Activated CD8-positive, alpha-beta T cell treated with anti-CD3 and anti-CD28 coated beads for 36 hours (primary cell): ENCODE data around the gene MRTFA. TPM values are rescaled to one million over a fixed set of nuclear protein-coding genes. Genes with fewer than 3 reads are reported as not detected.
A peak's percentile ranks its signal among the peaks of the same experiment; 100 is the strongest.
"Not testable (repeated sequence)": the region's sequence is repeated elsewhere in the genome, so short reads cannot be mapped to it uniquely, and the experiment has no call there.

Experiments used
- ATAC-seq: fragments of 200-7000 bp; cut with Tn5 transposase; one replicate; pipeline ENCODE4 v1.10.0; 2021; ENCODE audit warnings: mild to moderate bottlenecking, moderate library complexity
- CTCF ChIA-PET: fragments of 350-600 bp; sonication (Branson Sonifier 250); formaldehyde crosslinking; loops from one replicate; lab custom pipeline; 2021; ENCODE audit warnings: antibody characterized with exemption; lab: Charles Lee
- POLR2A ChIA-PET: fragments of 350-600 bp; sonication (Branson Sonifier 250); formaldehyde crosslinking; loops from one replicate; lab custom pipeline; 2021; ENCODE audit warnings: antibody characterized with exemption; lab: Charles Lee
- DNase-seq: peaks from one replicate; pipeline ENCODE4 v3.0.0-alpha.2; 2020
- H3K27ac Mint-ChIP-seq: one replicate; pipeline ENCODE4 v1.8.0; 2021; ENCODE audit warnings: mild to moderate bottlenecking, mixed read lengths
- H3K27me3 Mint-ChIP-seq: one replicate; pipeline ENCODE4 v1.8.0; 2021; ENCODE audit warnings: mixed read lengths
- H3K36me3 Mint-ChIP-seq: one replicate; pipeline ENCODE4 v1.8.0; 2021; ENCODE audit warnings: low read depth, mixed read lengths
- H3K4me1 Mint-ChIP-seq: one replicate; pipeline ENCODE4 v1.8.0; 2021; ENCODE audit warnings: low read depth, mixed read lengths
- H3K4me3 Mint-ChIP-seq: one replicate; pipeline ENCODE4 v1.8.0; 2021; ENCODE audit warnings: mild to moderate bottlenecking, moderate library complexity, mixed read lengths
- H3K9me3 Mint-ChIP-seq: one replicate; pipeline ENCODE4 v1.8.0; 2021; ENCODE audit warnings: mixed read lengths
- CTCF ChIP-seq: fragments of 200-600 bp; IDR thresholded peaks from one replicate; pipeline ENCODE4 v1.8.0; 2022; ENCODE audit warnings: antibody characterized with exemption, mild to moderate bottlenecking
- intact Hi-C: fragments of 100-400 bp; cut with micrococcal nuclease; formaldehyde crosslinking; loops from one replicate; pipeline ENCODE4 v1.10.0; 2022
- total RNA-seq, 2 experiments: library from RNA; stranded (reverse); gene quantifications; one replicate each; pipeline ENCODE4 v1.2.3, GENCODE V29; 2021

Gene MRTFA
- total RNA-seq, 2 experiments from 2014 or later: 37.4 to 40.0 TPM

DNA sequence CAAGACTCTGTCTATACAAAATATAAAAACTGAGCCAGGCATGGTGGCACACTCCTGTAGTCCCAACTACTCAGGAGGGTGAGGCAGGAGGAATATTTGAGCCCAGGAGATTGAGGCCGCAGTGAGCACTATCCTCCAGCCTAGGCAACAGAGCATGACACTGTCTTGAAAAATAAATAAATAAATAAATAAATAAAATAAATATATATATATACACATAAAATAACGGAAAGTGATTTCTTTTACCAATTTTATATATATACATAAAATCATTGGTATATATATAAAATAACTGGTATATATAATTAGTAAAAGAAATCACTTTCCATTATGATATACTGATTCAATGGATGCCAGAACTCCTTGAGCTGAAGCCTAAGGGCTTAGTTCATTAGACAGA lies 91.8 kb downstream of the MRTFA start:
- no peak for ATAC-seq

GRCh38 chr22:40542821-40543540 lies 93.5 kb downstream of the MRTFA start:
- no peaks in the 10 kb centered on the region for H3K27me3 Mint-ChIP-seq
- ChIA-PET CTCF (interaction anchor here (1.0 to 1.2 kb wide), 2 partner anchors 18 to 40 kb away, joined by 3 to 4 read pairs; no protein-coding TSS in a partner anchor), POLR2A (no interaction called here)
- no peaks in the 10 kb centered on the region for H3K9me3 Mint-ChIP-seq
- intact Hi-C loops: no loop called here
- peaks cover 11% of the 10 kb centered on the region for H3K36me3 Mint-ChIP-seq
- no peak for TF ChIP-seq CTCF
- DNase-seq (no peak), ATAC-seq (no peak)
- no peak overlapping the region for H3K4me3 Mint-ChIP-seq
- H3K4me1 Mint-ChIP-seq: peaks cover 27% of the 10 kb centered on the region
- H3K27ac Mint-ChIP-seq: no peak overlapping the region

More for the DNA sequence above, 91.8 kb downstream of the MRTFA start:
- Mint-ChIP-seq H3K36me3 (peaks cover 12% of the 10 kb centered on the region), H3K9me3 (no peaks in the 10 kb centered on the region), H3K27me3 (no peaks in the 10 kb centered on the region), H3K4me3 (no peak overlapping the region), H3K4me1 (peaks cover 28% of the 10 kb centered on the region), H3K27ac (no peak overlapping the region)
- DNase-seq: no peak
- TF ChIP-seq CTCF: no peak
- CTCF ChIA-PET: no interaction called here
- intact Hi-C loops: no loop called here
- POLR2A ChIA-PET: no interaction called here

DNA sequence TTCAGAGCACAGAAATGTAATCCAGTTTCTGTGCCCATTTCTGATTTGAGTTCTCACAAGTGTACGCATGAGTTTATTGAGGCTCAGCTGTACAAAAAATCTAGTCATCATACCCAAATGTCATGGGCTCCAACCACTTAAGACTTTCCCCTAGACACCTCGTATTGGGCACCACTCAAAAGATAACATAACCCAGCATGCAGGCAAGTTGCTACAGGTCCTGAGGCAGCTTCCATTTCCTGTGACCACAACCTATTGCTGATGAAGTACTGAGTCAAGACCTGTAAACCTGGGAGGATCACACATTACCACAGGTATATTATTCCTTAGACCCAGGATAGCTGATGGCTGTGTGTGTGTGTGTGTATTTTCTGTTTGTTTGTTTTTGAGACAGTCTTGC lies 95.2 kb downstream of the MRTFA start:
- peak; percentile 37 for DNase-seq
- no peak overlapping the region for H3K27ac Mint-ChIP-seq
- peaks cover 22% of the 10 kb centered on the region for H3K4me1 Mint-ChIP-seq
- intact Hi-C loops: no loop called here
- H3K27me3 Mint-ChIP-seq: no peaks in the 10 kb centered on the region
- H3K36me3 Mint-ChIP-seq: peaks cover 4% of the 10 kb centered on the region
- H3K9me3 Mint-ChIP-seq: no peaks in the 10 kb centered on the region
- ChIA-PET POLR2A (no interaction called here), CTCF (interaction anchor here (1.2 to 1.5 kb wide), 2 partner anchors 17 to 105 kb away, joined by 3 read pairs; no protein-coding TSS in a partner anchor)
- peak; percentile 88 for ATAC-seq
- H3K4me3 Mint-ChIP-seq: no peak overlapping the region
- TF ChIP-seq CTCF: no peak

- H3K36me3 Mint-ChIP-seq: peaks cover 2% of the 10 kb centered on the region
- CTCF ChIA-PET: interaction anchor here (1.5 kb wide), 1 partner anchor 104 kb away, joined by 3 read pairs; no protein-coding TSS in a partner anchor
- DNase-seq: no peak
- peaks cover 27% of the 10 kb centered on the region for H3K4me1 Mint-ChIP-seq
- ATAC-seq: no peak
- H3K27ac Mint-ChIP-seq: no peak overlapping the region
- POLR2A ChIA-PET: no interaction called here
- intact Hi-C loops: no loop called here
- no peaks in the 10 kb centered on the region for H3K27me3 Mint-ChIP-seq
- no peak for TF ChIP-seq CTCF
- H3K9me3 Mint-ChIP-seq: no peaks in the 10 kb centered on the region
- no peak overlapping the region for H3K4me3 Mint-ChIP-seq
Observed at GRCh38 chr22:40540265-40540664, 96.3 kb downstream of the MRTFA start.

DNA sequence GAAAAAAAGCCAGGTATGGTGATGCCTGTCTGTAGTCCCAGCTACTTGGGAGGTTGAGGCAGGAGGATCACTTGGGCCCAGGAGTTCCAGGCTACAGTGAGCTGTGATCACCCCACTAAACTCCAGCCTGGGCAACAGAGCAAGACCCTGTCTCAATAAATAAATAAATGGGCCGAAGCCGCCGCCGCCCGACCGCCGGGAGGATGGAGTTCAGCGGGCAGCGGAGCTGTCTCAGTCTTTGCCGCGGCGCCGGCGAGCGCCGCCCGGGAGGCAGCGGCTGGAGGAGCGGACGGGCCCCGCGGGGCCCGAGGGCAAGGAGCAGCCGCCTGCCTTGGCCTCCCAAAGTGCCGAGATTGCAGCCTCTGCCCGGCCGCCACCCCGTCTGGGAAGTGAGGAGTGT lies 100.4 kb downstream of the MRTFA start:
- intact Hi-C loops, POLR2A ChIA-PET, H3K27ac Mint-ChIP-seq, CTCF ChIA-PET, H3K36me3 Mint-ChIP-seq, H3K4me3 Mint-ChIP-seq, DNase-seq, ATAC-seq, H3K9me3 Mint-ChIP-seq, H3K27me3 Mint-ChIP-seq: not testable (repeated sequence)
- H3K4me1 Mint-ChIP-seq: peaks cover 50% of the 10 kb centered on the region
